Activated CD8-positive, alpha-beta memory T cell treated with anti-CD3 and anti-CD28 coated beads, Interleukin-2, amount 50 U/mL, for 48 hours (primary cell): ENCODE measurements around the gene SOX15.
"Not testable (repeated sequence)": the region's sequence is repeated elsewhere in the genome, so short reads cannot be mapped to it uniquely, and the experiment has no call there.

Source experiments
- DNase-seq: peaks from one replicate; pipeline ENCODE4 v3.0.0-alpha.2; 2020

SOX15 gene

GRCh38 chr17:7589891-7590691 lies at the start of gene SOX15:
TSS of gene SOX15 (minus strand) at chr17:7590094. CDS start at chr17:7589676, 418 bp downstream.
- DNase-seq: no peak

GRCh38 chr17:7636163-7636562 lies 46.3 kb upstream of the SOX15 start:
- no peak for DNase-seq

- DNase-seq: no peak
Observed at GRCh38 chr17:7634384-7634783, 44.5 kb upstream of the SOX15 start.

GRCh38 chr17:7633093-7633492 lies 43.2 kb upstream of the SOX15 start:
- no peak for DNase-seq

- DNase-seq: no peak
Observed at GRCh38 chr17:7632492-7632894, 42.6 kb upstream of the SOX15 start.

GRCh38 chr17:7631398-7632380 lies 41.8 kb upstream of the SOX15 start:
- DNase-seq: no peak

- no peak for DNase-seq
Observed at GRCh38 chr17:7629939-7630571, 40.2 kb upstream of the SOX15 start, which contains the start of gene SHBG. TSS of gene SHBG (plus strand) at chr17:7630135. CDS start at chr17:7630173, 38 bp downstream.

- DNase-seq: peak; percentile 88
Observed at GRCh38 chr17:7627250-7628121, 37.6 kb upstream of the SOX15 start, which contains the start of gene SAT2. TSS of gene SAT2 (minus strand) at chr17:7627821. CDS start at chr17:7627635, 186 bp downstream.

GRCh38 chr17:7626956-7627249 lies 37.0 kb upstream of the SOX15 start:
- DNase-seq: no peak

GRCh38 chr17:7626307-7626706 lies 36.4 kb upstream of the SOX15 start:
- DNase-seq: no peak

- not testable (repeated sequence) for DNase-seq
Observed at GRCh38 chr17:7625749-7626148, 35.9 kb upstream of the SOX15 start.

GRCh38 chr17:7623661-7624060 lies 33.8 kb upstream of the SOX15 start:
- no peak for DNase-seq

- no peak for DNase-seq
Observed at GRCh38 chr17:7620835-7621234, 30.9 kb upstream of the SOX15 start.

GRCh38 chr17:7618608-7619007 lies 28.7 kb upstream of the SOX15 start:
- no peak for DNase-seq

GRCh38 chr17:7615265-7615747 lies 25.4 kb upstream of the SOX15 start:
- DNase-seq: no peak

- DNase-seq: peak; percentile 98
Observed at GRCh38 chr17:7614425-7615264, 24.8 kb upstream of the SOX15 start, which contains the start of gene FXR2. TSS of gene FXR2 (minus strand) at chr17:7614897. CDS start at chr17:7614532, 365 bp downstream.

- DNase-seq: no peak
Observed at GRCh38 chr17:7613769-7614424, 24.0 kb upstream of the SOX15 start.

GRCh38 chr17:7612294-7612640 lies 22.4 kb upstream of the SOX15 start:
- DNase-seq: no peak

GRCh38 chr17:7611635-7612293 lies 21.9 kb upstream of the SOX15 start:
- DNase-seq: no peak

GRCh38 chr17:7610641-7611040 lies 20.7 kb upstream of the SOX15 start:
- DNase-seq: no peak
